Esophagus (tissue), 2 donors: ENCODE measurements around the gene CCL11. TPM values are rescaled to one million over a fixed set of nuclear protein-coding genes. Genes with fewer than 3 reads are reported as not detected.

ENCODE experiments used
- H3K27ac ChIP-seq, 2 donors: one replicate each; pipeline ENCODE4 v1.5.1; 2013; ENCODE audit warnings: low read depth in 2 of 2, mild to moderate bottlenecking in 2 of 2, inconsistent platforms in 1 of 2, low read length in 1 of 2, moderate library complexity in 1 of 2
- H3K27me3 ChIP-seq, 2 donors: one replicate each; pipeline ENCODE4 v1.6.1; 2013; ENCODE audit warnings: low read length in 2 of 2, control low read depth in 1 of 2, mild to moderate bottlenecking in 1 of 2; ENCODE audit not compliant: insufficient read depth in 2 of 2, control insufficient read depth in 1 of 2
- H3K36me3 ChIP-seq, 2 donors: one replicate each; pipeline ENCODE4 v1.6.1; 2013; ENCODE audit warnings: low read length in 1 of 2; ENCODE audit not compliant: control insufficient read depth in 2 of 2, insufficient read depth in 2 of 2
- H3K4me1 ChIP-seq, 2 donors: one replicate each; pipeline ENCODE4 v1.6.1; 2013; ENCODE audit warnings: low read length in 1 of 2; ENCODE audit not compliant: control insufficient read depth in 2 of 2, insufficient read depth in 2 of 2
- H3K4me3 ChIP-seq, 2 donors: one replicate each; pipeline ENCODE4 v1.5.1; 2013; ENCODE audit warnings: low read length in 2 of 2, mild to moderate bottlenecking in 2 of 2, low read depth in 1 of 2, moderate library complexity in 1 of 2
- H3K9me3 ChIP-seq, 2 donors: one replicate each; pipeline ENCODE4 v1.6.1; 2013; ENCODE audit warnings: mild to moderate bottlenecking in 2 of 2, low read depth in 1 of 2, low read length in 1 of 2, moderate library complexity in 1 of 2; ENCODE audit not compliant: control insufficient read depth in 2 of 2, insufficient read depth in 1 of 2
- WGBS, 2 donors: extraction: QIAGEN DNeasy Blood & Tissue Kit; methylation state at CpG; one replicate each; pipeline ENCODE4 v1.1.7; 2013; 5-methylcytosine and 5-hydroxymethylcytosine counted together
- polyA plus RNA-seq, 2 donors: library from polyadenylated mRNA; stranded (reverse); fragments of 200-250 nt; gene quantifications; one replicate each; pipeline ENCODE4 v1.2.3, GENCODE V29; 2013
- donor health status: healthy with polysubstance abuse.
- donor health status: Bipolar disorder and iron deficiency.

Gene CCL11
- under 1 TPM; 0.29 to 0.99 TPM for polyA plus RNA-seq

GRCh38 chr17:34285286-34285792, at the start of gene CCL11:
TSS of gene CCL11 (plus strand) at chr17:34285742. CDS start at chr17:34285809, 67 bp downstream.
- H3K9me3 ChIP-seq = no peaks in the 10 kb centered on the region
- no peak within 1 kb of the TSS for H3K27ac ChIP-seq
- no peaks in the 10 kb centered on the region for H3K27me3 ChIP-seq
- H3K4me1 ChIP-seq = no peaks in the 10 kb centered on the region
- H3K4me3 ChIP-seq = no peak within 1 kb of the TSS
- 68 to 81% methylated on average over 4 of the region's 4 CpGs for WGBS, 2 donors
- H3K36me3 ChIP-seq = no peaks in the 10 kb centered on the region

- H3K27ac ChIP-seq = no peak overlapping the region
- H3K36me3 ChIP-seq = no peaks in the 10 kb centered on the region
- WGBS, 2 donors = 66 to 76% methylated on average over 6 of the region's 6 CpGs
- H3K4me3 ChIP-seq = no peak overlapping the region
- no peaks in the 10 kb centered on the region for H3K9me3 ChIP-seq
- H3K27me3 ChIP-seq = no peaks in the 10 kb centered on the region
- H3K4me1 ChIP-seq = peaks cover 2 to 15% of the 10 kb centered on the region in 2 donors
Measured at GRCh38 chr17:34236281-34236892, 49.2 kb upstream of the CCL11 start.

GRCh38 chr17:34237458-34237857, 48.1 kb upstream of the CCL11 start:
- H3K36me3 ChIP-seq = no peaks in the 10 kb centered on the region
- no peak overlapping the region for H3K27ac ChIP-seq
- no peaks in the 10 kb centered on the region for H3K27me3 ChIP-seq
- peaks cover 2 to 15% of the 10 kb centered on the region in 2 donors for H3K4me1 ChIP-seq
- WGBS, 2 donors = 75 to 86% methylated on average over 3 of the region's 3 CpGs
- H3K4me3 ChIP-seq = no peak overlapping the region
- H3K9me3 ChIP-seq = no peaks in the 10 kb centered on the region

- H3K4me3 ChIP-seq = no peak overlapping the region
- H3K9me3 ChIP-seq = no peaks in the 10 kb centered on the region
- H3K27ac ChIP-seq = peak overlapping the region in 1 of 2 donors; percentile 33
- H3K4me1 ChIP-seq = peaks cover 2 to 4% of the 10 kb centered on the region in 2 donors
- no peaks in the 10 kb centered on the region for H3K36me3 ChIP-seq
- no peaks in the 10 kb centered on the region for H3K27me3 ChIP-seq
- WGBS, 2 donors = 13 to 14% methylated on average over 4 of the region's 4 CpGs
Measured at GRCh38 chr17:34241062-34241461, 44.5 kb upstream of the CCL11 start.

- WGBS, 2 donors = 68 to 73% methylated on average over 8 of the region's 8 CpGs
- no peaks in the 10 kb centered on the region for H3K36me3 ChIP-seq
- no peaks in the 10 kb centered on the region for H3K27me3 ChIP-seq
- no peak overlapping the region for H3K4me3 ChIP-seq
- no peaks in the 10 kb centered on the region for H3K9me3 ChIP-seq
- H3K4me1 ChIP-seq = peaks cover 2 to 7% of the 10 kb centered on the region in 2 donors
- peak overlapping the region in 1 of 2 donors; percentile 26 for H3K27ac ChIP-seq
Measured at GRCh38 chr17:34242587-34243363, 42.8 kb upstream of the CCL11 start.

GRCh38 chr17:34243364-34244320, 41.9 kb upstream of the CCL11 start:
- H3K9me3 ChIP-seq = no peaks in the 10 kb centered on the region
- H3K27ac ChIP-seq = no peak overlapping the region
- H3K36me3 ChIP-seq = no peaks in the 10 kb centered on the region
- 50 to 64% methylated on average over 7 of the region's 7 CpGs for WGBS, 2 donors
- peaks cover 2 to 7% of the 10 kb centered on the region in 2 donors for H3K4me1 ChIP-seq
- H3K27me3 ChIP-seq = no peaks in the 10 kb centered on the region
- no peak overlapping the region for H3K4me3 ChIP-seq

GRCh38 chr17:34245351-34245905, 40.1 kb upstream of the CCL11 start:
- no peaks in the 10 kb centered on the region for H3K9me3 ChIP-seq
- peaks cover 2 to 4% of the 10 kb centered on the region in 2 donors for H3K4me1 ChIP-seq
- WGBS, 2 donors = 75 to 82% methylated on average over 6 of the region's 6 CpGs
- H3K36me3 ChIP-seq = no peaks in the 10 kb centered on the region
- H3K27ac ChIP-seq = no peak overlapping the region
- H3K4me3 ChIP-seq = no peak overlapping the region
- no peaks in the 10 kb centered on the region for H3K27me3 ChIP-seq

GRCh38 chr17:34246446-34246845, 39.1 kb upstream of the CCL11 start:
- peaks cover 0 to 3% of the 10 kb centered on the region in 2 donors for H3K4me1 ChIP-seq
- no peaks in the 10 kb centered on the region for H3K27me3 ChIP-seq
- no peaks in the 10 kb centered on the region for H3K36me3 ChIP-seq
- no peak overlapping the region for H3K27ac ChIP-seq
- no peaks in the 10 kb centered on the region for H3K9me3 ChIP-seq
- H3K4me3 ChIP-seq = no peak overlapping the region
- 76 to 82% methylated on average over 1 of the region's 1 CpG for WGBS, 2 donors

GRCh38 chr17:34246881-34247280, 38.7 kb upstream of the CCL11 start:
- Histone ChIP-seq H3K36me3 (no peaks in the 10 kb centered on the region), H3K4me1 (peaks cover 2 to 3% of the 10 kb centered on the region in 2 donors), H3K4me3 (no peak overlapping the region), H3K27ac (no peak overlapping the region), H3K9me3 (no peaks in the 10 kb centered on the region), H3K27me3 (no peaks in the 10 kb centered on the region)
- WGBS, 2 donors = 85 to 87% methylated on average over 3 of the region's 3 CpGs
